ENCODE data around the gene EXOC4.

DNA sequence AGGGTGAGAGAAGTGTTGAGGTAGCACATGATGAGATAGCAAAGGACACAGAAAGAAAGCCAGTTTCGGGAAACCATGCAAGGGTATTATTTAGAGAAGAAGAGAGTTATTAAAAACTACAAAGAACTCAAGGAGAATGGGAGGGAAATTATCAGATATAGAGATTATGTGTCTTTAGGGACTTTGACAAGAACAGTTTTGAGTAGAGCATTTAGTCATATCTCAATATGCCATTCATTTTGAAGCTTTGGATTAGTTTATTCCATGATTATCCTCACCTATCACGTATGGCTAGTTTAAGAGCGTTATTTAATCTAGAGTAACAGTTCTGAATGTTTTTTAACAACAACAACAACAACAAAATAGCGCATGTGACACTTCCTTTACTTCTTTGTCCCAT lies 409.4 kb downstream of the EXOC4 start:
- TF ChIP-seq, protein P1, sequence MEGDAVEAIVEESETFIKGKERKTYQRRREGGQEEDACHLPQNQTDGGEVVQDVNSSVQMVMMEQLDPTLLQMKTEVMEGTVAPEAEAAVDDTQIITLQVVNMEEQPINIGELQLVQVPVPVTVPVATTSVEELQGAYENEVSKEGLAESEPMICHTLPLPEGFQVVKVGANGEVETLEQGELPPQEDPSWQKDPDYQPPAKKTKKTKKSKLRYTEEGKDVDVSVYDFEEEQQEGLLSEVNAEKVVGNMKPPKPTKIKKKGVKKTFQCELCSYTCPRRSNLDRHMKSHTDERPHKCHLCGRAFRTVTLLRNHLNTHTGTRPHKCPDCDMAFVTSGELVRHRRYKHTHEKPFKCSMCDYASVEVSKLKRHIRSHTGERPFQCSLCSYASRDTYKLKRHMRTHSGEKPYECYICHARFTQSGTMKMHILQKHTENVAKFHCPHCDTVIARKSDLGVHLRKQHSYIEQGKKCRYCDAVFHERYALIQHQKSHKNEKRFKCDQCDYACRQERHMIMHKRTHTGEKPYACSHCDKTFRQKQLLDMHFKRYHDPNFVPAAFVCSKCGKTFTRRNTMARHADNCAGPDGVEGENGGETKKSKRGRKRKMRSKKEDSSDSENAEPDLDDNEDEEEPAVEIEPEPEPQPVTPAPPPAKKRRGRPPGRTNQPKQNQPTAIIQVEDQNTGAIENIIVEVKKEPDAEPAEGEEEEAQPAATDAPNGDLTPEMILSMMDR (IDR thresholded peaks at IDR 0.05) = no peak
- no peak for TF ChIP-seq POLR2A (IDR thresholded peaks at IDR 0.05)

Data from lower leg skin (tissue), 3 donors.